HG03439 (cell line): ENCODE results near the gene PLCG2.

ENCODE experiments used
- ATAC-seq: cut with Tn5 transposase; IDR thresholded peaks from one replicate; pipeline ENCODE4 v1.9.1; 2021; ENCODE audit warnings: mild to moderate bottlenecking, moderate library complexity; ENCODE audit not compliant: unreplicated experiment

Gene PLCG2

GRCh38 chr16:81838794-81839193 is 59.7 kb downstream of the PLCG2 start:
- ATAC-seq = peak; percentile 36

GRCh38 chr16:81841722-81842121 is 62.6 kb downstream of the PLCG2 start:
- peak; percentile 54 for ATAC-seq

GRCh38 chr16:81842564-81843242 is 63.6 kb downstream of the PLCG2 start:
- no peak for ATAC-seq

- ATAC-seq = no peak
These were observed 64.1 kb downstream of the PLCG2 start for GRCh38 chr16:81843243-81843582.

- ATAC-seq = no peak
These were observed 64.6 kb downstream of the PLCG2 start for GRCh38 chr16:81843683-81844082.

GRCh38 chr16:81846105-81846504 is 67.0 kb downstream of the PLCG2 start:
- no peak for ATAC-seq

- no peak for ATAC-seq
These were observed 69.3 kb downstream of the PLCG2 start for GRCh38 chr16:81848306-81848853.

GRCh38 chr16:81850197-81850944 is 71.3 kb downstream of the PLCG2 start:
- ATAC-seq = no peak

- ATAC-seq = no peak
These were observed 73.3 kb downstream of the PLCG2 start for GRCh38 chr16:81852347-81852746.

- ATAC-seq = no peak
These were observed 76.6 kb downstream of the PLCG2 start for GRCh38 chr16:81855552-81856153.

- ATAC-seq = no peak
These were observed 81.5 kb downstream of the PLCG2 start for GRCh38 chr16:81860287-81861266.

- ATAC-seq = no peak
These were observed 82.4 kb downstream of the PLCG2 start for GRCh38 chr16:81861503-81861902.

GRCh38 chr16:81861915-81862314 is 82.8 kb downstream of the PLCG2 start:
- no peak for ATAC-seq

GRCh38 chr16:81863630-81864352 is 84.7 kb downstream of the PLCG2 start:
- peak; percentile 70 for ATAC-seq

- ATAC-seq = no peak
These were observed 85.7 kb downstream of the PLCG2 start for GRCh38 chr16:81864646-81865382.

- ATAC-seq = no peak
These were observed 87.8 kb downstream of the PLCG2 start for GRCh38 chr16:81866820-81867440.

GRCh38 chr16:81868057-81868748 is 89.1 kb downstream of the PLCG2 start:
- ATAC-seq = no peak

- ATAC-seq = no peak
These were observed 90.2 kb downstream of the PLCG2 start for GRCh38 chr16:81869326-81869725.
